T1000 (cell line): ENCODE data around the gene ACP6.

ENCODE experiments used
- DNase-seq: peaks from one replicate; lab custom pipeline; 2025; ENCODE audit warnings: mixed read lengths; lab: John Stamatoyannopoulos, UW

Gene ACP6

DNA sequence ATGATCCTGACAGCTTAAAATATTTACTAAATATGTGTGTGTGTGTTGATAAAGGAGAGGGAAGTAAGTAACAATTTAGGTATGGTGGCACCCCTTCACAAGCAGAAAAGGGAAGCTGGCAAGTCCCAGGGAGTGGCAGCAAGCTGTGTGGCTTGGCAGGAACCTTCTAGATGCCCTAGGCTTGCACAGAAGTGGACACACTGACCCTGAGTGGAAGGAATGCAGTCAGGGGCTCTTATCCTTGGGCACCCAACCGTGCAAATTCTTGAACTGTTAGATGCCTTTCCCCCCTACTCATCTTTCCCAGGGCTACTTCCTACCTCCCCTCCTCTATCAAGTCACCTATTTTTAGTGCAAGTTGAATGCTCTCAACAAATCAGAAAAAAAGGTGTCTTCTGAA lies 18.9 kb downstream of the ACP6 start:
- no peak for DNase-seq

DNA sequence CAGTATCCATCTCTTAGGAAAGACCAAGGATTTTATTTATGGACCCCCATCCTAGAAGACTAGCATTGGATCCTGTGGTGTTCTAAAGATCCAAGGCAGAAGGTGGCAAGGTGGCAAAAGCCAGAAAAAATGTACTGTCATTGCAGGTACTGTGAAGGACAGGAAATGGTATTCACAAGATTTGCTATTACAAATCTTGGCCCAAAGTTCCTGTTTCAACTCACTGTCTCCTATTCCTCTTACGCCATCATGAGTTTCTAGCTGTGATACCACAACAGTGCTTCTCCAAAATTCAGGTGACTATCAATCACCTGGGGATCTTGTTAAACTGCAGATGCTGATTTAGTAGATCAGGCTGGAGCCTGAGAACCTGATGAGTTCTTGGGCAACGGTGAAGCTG lies 21.4 kb downstream of the ACP6 start:
- DNase-seq: no peak

DNA sequence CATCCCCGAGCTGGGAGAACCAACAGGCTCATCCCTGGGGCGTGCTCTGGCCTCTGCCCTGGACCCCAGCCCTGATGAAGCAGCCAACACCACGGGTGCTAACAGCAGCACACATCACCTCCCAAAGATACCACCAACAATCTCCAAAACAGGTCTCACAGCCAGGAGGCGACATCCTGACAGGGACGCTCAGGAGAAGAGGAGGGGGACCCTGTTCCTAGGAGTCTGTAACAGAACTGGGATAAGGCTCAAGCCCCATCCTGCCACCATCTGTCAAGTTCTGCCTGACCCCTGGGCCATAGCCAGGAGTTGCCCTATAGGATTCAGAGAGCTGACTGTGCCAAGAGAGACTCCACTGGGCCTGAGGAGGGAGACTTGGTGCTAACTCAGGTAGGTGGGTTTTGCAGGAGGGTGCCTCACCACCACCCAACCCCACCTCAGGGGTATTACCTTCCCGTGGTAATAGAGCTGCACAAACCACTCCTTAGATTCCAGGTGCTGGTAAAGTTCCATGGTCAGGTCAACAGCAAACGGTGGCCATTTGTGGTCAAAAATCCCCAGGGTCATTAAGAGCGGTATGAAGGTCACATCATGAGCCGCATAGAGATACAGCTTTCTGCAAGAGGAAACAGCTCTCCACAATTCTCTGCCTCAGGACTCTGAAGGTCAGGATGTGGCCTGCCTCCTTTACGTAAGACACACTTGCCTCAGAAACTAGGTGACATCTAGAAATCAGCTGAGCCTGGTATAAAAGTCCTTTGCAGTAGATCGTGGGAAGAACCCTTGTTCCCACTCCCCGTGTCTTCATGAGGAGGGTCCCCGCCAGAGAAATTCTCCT lies 22.3 kb downstream of the ACP6 start:
- DNase-seq: no peak

DNA sequence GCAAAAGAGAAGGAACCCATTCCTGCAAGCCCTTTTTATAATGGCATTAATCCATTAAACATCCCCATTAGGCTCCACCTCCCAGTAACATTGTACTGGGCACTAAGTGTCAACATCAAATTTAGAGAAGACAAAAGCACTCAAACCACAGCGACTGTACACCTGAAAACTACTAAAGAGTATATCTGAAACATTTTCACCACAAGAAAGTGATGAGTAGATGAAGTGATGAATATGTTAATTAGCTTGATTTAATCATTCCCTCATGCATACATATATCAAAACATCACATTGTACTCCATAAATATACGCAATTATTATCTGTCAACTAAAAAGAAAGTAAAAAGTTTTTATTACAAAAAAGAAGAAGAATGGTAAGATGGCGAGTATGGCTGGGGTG lies 26.4 kb downstream of the ACP6 start:
- DNase-seq: no peak

DNA sequence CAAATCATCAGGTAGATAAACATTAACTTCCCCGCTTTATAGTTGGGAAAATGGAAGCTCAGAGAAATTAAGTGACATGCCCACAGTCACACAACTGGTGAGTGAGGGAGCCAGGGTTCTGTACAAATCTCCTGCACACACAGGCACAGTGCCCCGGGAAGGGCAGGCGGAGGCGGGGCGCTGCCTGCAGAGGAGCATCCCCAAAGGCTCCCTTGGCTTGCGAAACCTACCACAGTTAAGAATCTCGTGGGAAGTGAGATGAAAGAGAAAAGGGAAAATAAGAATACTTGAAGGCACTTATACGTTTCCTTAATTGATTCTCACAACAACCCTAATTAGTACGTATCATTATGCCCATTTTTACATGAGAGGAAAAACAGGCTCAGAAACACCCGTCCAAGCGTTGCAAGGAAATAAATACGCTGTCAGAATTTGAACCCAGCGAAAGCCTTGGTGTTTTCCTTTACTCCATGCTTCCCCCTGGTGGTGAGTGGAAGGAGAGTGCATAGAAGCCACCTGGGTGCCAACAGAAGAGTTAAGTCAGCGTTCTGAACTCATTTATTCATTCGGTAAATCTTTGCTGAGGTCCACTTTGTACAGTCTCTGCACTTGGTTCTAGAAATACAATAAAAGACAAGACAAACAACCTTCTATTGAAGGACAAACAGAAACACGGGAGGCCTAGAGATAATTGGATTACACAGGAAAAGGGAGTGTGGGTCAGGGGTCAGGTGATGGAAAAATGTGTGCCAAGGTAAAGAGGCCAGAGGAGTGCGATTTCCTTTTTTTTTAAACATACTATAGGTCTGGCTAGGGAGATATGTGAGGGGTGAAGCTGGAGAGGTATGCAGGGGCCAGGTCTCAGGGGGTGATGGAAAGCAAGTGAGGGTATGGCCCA lies 28.4 kb downstream of the ACP6 start:
- no peak for DNase-seq

DNA sequence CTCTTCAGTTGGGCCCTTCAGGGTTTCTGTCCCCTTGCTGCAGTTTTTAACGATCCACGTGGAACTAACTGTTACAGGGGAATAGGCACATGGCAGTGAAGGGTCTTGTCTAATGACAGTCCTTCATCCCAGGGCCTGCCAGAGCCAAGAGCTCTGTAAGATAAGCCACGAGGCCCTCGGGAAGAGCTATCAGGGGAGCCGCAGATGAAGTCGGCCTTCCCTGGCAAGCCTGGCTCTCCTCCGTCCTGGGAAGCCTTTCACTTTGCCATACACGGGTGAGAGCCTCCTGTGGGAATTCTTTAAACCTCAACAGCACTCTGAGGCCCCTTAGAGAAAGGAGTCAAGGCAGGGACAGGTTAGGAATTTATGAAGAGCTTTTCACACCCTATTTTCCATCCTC lies 29.0 kb downstream of the ACP6 start:
- no peak for DNase-seq

DNA sequence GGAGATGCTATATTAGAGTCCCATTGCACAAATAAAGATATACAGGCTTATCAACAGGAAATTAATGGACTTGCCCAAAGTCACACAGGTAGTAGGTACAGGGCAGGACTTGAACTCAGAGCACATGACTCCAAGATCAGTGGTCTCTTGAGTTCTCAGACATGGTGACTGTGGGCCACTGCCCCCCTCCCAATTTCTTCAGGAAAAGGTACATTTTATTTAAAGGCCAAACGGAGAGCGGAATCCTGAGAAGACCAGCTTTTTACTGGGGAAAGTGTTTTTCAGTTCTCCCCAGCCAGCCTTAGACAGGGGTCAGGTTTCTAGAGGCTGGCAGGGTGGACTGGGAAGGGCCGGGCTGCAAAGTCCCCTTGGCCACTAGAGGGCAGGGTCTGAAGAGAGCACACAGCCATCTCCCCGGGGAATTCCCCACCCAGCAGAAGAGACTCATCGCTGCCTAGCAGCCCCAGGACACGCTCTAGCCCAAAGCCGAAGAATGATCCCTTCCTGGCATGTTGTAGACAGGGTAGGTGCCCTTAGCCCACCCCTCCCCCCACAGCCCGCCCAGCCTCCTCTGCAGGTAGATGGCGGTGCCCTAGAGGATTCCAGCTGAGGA lies 29.7 kb downstream of the ACP6 start:
- peak; percentile 26 for DNase-seq

DNA sequence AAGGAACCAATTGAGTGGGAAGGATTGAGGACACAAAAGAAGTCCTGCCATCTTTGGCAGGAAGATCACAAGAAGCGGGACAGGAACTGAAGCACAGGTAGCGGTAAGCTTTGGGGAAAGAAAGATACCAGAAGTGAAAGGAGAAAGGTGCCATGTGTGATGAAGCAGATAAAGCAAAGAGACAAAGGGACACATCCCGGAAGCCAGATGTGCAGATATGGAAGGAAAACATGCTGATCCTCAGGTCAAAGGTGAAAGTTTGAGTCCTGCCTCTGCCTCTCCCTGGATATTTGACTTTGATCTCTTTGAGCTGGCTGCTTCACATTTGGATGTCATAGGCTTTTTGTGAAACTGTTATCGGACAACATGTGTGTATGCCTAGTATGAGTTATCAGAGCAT lies 34.0 kb downstream of the ACP6 start:
- DNase-seq: no peak

DNA sequence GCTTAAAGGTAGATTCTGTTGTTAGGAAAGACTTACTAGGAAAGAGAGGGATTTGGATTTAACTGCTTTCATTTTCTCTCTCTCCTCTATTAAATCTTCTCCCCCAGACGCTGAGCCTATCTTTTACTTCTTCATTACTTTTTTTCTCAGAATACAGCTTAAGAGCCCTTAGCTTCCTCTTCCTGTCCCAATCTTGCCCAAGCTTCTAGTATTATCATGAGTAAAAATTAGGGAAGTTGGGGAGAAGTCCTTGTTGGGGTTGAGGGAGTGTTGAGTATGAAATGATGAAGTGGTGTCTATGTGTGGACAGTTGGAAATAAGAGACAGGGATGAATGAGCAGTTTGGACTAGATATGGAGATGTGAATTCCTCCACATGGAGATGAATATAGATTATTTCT lies 35.0 kb downstream of the ACP6 start:
- DNase-seq: no peak

DNA sequence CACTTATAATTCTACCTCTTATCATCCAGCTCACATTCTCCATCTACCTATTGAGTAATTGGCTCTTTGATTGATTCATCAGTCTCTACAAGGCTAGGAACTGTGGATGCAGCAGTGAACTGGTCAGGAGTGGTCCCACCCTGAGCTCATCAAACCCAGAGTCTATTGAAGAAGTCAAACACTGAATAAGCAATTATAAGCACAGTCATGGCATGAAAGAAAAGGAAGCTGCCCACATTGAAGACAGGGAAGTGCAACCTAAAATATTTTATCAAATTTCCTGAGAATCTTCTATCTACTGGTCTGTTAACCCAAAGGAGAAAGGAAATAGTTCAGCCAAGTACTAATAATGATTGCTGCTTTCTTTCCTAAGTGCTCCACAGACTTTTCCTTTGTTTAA lies 35.7 kb downstream of the ACP6 start:
- no peak for DNase-seq

DNA sequence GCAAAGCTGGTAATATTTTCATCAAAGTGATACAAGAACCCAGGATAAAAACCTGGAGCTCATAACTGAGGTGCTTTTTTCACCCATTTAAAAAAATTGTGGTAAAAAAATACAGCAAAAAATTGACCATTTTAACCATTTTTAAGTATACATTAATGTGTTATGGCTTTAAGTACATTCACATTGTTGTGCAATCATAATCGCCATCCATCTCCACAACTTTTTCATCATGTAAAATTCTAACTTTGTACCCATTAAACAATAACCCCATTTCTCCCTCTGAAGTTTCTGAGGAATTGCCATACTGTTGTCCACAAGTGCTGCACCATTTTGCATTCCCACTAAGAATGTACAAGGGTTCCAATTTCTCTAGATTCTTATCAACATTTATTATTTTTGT lies 36.6 kb downstream of the ACP6 start:
- no peak for DNase-seq

DNA sequence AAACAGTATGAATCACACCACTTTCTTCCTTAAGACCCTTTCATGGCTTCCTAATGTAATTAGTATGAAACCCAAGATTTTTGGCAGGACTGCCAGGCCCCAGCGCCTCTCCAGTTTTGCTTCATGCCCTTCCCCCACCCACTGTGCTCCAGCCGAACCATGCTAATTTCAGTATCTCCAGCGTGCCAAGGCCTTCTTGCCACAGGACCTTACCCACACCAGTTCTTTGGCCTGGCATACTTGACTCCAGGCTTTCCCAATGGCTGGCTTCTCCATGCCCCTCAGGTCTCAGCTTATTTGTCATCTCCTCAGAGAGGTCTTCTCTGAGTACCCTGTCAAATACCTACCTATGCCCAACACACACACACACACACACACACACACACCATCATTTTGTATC lies 38.5 kb downstream of the ACP6 start:
- DNase-seq: no peak

DNA sequence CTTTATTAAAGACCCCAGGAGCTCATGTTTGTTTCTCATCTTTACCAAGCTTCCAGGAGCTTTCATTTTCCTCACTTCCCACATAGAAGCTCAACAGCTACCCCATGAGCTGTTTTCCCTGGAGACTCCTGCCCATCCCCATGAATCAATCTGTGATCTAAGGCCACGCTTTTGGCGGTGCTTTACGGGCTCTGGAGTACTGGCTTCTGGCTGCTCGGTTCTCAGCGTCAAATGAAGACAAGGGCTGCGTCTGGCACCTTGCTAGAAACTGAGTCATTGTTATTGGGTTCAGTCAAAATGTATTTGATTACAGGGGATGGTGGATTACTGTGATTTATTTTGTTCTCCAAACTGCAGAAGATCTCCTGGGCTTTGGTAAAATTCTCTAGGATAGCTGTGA lies 39.9 kb downstream of the ACP6 start:
- DNase-seq: no peak

DNA sequence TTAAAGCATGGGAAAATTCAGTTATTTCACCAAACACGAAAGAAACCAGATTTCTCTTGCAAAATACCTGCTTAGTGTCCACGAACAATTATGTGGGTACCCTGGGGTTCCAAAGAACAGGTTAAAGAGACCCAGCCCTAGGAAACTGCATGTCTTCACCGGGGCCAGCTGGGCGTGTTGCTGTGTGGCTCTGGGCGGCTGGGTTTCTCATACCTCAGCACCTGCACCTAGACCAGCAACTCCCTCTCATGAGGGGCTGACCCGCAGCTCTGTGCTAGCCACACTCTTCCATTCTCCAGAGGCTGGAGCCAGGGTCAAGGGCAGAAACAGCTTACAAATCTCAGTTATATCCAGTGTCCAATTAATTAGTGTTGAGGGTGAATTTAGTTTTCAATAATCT lies 40.3 kb downstream of the ACP6 start:
- no peak for DNase-seq

DNA sequence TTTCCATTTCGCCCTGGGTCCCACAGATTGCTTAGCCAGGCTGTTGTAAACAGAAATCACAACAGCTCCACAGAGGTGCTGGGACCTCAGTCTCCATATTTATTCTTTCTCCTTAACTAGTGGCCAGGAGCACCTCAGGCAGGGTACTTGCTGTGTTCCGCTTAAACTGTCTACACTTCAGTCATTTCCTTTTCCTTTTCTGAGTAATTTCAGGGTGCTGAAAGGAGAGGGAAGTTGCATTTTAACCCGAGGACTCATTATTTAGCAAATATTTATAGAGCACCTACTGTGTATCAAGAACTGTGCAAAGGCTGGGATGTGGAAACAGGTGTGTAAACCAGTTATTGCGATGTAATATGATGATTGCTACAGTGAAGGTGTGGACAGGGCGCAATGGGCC lies 41.9 kb downstream of the ACP6 start:
- no peak for DNase-seq

DNA sequence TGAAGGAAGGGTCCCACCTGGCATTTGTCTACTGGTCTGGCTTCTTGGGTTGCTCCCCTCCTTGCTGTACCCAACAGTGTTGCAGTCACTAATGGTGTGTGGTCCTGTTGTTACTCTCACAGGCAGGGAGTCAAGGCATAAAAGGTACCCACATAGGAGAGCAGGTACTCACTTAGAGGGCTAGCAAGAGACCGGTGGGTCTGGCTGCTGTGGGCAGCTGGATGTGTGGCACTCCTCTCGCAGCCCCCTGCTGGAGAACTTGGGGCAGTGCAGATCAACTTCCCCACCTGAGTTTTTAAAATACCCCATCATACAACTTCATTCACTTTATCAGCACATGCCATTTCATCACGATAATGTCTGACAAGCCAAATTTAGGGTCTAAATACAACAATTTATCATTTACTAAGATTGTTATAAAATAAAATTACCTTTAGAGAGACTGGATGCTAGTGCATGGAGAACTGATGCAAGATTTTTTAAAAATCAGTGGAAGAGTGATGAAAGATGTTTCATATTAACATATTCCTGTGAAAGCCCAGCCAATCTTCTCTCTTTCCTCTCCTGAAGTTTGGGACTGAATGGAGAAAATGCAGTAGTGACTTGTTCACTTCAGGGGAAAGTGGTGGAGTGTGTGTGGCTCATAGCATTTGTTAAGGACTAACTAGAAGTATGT lies 42.8 kb downstream of the ACP6 start:
- peak; percentile 13 for DNase-seq

DNA sequence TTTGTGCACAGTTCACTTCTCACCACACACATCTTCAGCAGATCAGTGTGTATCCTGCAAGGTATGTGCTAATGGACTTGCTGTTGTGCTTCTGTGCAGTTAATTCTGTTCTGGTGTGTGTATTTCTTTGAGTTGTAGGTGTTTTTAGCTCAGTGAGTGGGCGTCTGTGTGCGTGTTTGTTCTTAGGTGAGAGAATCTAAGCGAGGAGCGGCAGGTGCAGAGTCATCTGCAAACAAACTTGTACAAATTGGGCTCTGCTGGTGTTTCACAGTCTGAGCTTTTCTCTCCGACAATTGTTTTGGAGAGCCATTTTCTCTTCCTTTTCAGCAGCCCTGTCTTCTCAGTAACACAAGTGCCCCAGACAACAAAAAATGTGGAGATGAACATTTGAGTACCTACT lies 43.6 kb downstream of the ACP6 start:
- DNase-seq: no peak

DNA sequence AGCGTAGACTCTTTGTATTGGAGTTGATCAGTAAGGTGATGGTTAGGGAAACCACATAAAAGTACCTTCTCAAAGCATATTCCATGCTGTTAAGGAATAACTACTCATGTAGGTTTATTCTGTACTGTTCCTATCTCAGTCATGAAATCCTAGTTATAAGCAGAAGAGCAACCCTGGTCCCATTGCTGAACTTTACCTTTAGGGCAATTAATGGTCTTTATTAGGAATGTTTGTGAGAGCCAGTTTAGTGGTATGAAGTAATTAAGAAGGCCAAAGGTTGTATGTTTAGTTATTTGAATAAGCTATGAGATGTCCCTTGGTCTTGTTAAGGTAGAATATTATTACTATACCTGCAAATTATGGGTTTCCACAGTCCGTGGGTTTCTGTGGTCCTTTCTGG lies 44.0 kb downstream of the ACP6 start:
- DNase-seq: no peak

DNA sequence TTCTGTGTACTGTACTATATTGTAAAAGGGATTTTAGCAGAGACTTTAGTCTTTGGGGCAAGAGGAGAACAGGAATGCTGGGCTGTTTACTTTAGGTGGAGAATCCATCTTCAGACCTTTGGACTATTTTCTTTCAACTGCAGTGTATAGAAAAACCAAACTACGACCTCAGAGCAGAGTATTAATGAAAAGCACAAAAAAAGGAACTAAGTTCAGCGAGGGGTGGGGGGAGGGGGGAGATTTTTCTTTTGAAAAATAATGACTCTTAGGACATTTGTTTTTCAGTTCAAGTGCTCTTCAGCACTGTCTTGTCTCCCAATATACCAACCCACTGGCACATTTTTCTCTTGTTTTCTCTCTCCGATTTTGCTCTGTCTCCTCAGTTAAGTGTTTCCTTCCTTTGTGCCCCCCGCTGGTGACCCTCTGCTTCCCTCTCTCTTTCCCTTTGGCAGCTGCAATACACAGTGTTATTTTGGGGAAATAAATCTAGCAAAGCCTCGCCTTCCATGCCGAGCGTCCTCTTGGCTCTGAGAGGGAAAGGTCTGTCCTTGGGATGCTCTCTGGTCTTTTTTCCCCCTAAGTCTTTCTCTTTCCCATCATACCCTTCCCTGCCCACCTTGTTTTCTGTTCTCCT lies 44.8 kb downstream of the ACP6 start:
- DNase-seq: no peak

DNA sequence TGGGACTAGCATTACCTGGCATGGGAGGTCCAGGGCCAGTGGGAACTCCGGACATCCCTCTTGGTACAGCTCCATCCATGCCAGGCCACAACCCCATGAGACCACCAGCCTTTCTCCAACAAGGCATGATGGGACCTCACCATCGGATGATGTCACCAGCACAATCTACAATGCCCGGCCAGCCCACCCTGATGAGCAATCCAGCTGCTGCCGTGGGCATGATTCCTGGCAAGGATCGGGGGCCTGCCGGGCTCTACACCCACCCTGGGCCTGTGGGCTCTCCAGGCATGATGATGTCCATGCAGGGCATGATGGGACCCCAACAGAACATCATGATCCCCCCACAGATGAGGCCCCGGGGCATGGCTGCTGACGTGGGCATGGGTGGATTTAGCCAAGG lies 45.8 kb downstream of the ACP6 start:
- DNase-seq: no peak

DNA sequence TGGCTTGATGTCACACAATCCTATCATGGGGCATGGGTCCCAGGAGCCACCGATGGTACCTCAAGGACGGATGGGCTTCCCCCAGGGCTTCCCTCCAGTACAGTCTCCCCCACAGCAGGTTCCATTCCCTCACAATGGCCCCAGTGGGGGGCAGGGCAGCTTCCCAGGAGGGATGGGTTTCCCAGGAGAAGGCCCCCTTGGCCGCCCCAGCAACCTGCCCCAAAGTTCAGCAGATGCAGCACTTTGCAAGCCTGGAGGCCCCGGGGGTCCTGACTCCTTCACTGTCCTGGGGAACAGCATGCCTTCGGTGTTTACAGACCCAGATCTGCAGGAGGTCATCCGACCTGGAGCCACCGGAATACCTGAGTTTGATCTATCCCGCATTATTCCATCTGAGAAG lies 46.3 kb downstream of the ACP6 start:
- DNase-seq: no peak

DNA sequence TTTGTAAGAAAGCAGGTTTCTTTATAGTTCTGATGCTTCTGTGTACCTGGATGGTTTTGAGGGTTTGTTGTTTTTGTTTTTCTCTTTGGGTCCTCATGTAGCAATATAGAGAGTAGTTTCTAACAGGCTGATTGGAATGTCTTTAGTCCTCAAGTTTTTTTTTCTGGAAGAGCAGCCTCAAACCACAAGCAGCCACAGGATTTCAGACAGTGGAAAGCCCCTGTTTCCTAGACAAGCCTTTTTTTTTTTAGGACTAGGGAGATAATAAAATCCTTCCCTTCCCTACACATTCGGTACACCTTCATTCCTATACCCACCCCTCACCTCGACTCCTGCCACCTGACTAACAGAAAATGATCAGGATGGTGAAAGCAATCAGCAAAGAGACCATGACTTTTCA lies 47.6 kb downstream of the ACP6 start:
- DNase-seq: no peak
